H9 (cell line): ENCODE measurements around the gene SCN4A. TPM values are rescaled to one million over a fixed set of nuclear protein-coding genes. Genes with fewer than 3 reads are reported as not detected.

Source experiments
- DNase-seq: peaks from one replicate; pipeline ENCODE4 v3.0.0-alpha.2; 2017
- H2AFZ ChIP-seq: one replicate; pipeline ENCODE4 v1.6.1; 2013; ENCODE audit warnings: mild to moderate bottlenecking, low read length, control low read depth, moderate library complexity
- H2AK5ac ChIP-seq: 2 replicates; pipeline ENCODE4 v1.6.1; 2013; ENCODE audit warnings: low read length, control low read depth, mixed read lengths; ENCODE audit not compliant: insufficient read length
- H2BK120ac ChIP-seq: one replicate; pipeline ENCODE4 v1.6.1; 2013; ENCODE audit warnings: low read depth, mild to moderate bottlenecking, low read length, control low read depth, inconsistent platforms; ENCODE audit not compliant: poor library complexity, severe bottlenecking
- H2BK12ac ChIP-seq: 2 replicates; pipeline ENCODE4 v1.6.1; 2013; ENCODE audit warnings: low read length, control low read depth, mixed read lengths, low read depth; ENCODE audit not compliant: insufficient read length
- H2BK15ac ChIP-seq: 2 replicates; pipeline ENCODE4 v1.6.1; 2013; ENCODE audit warnings: low read depth, low read length, control low read depth
- H2BK20ac ChIP-seq: one replicate; pipeline ENCODE4 v1.6.1; 2013; ENCODE audit warnings: low read depth, mild to moderate bottlenecking, low read length, control low read depth, inconsistent platforms; ENCODE audit not compliant: poor library complexity, severe bottlenecking
- H2BK5ac ChIP-seq: 2 replicates; pipeline ENCODE4 v1.6.1; 2013; ENCODE audit warnings: low read length, control low read depth, mixed read lengths; ENCODE audit not compliant: insufficient read length
- H3K14ac ChIP-seq: 2 replicates; pipeline ENCODE4 v1.6.1; 2013; ENCODE audit warnings: low read length, control low read depth; ENCODE audit not compliant: insufficient read depth
- H3K18ac ChIP-seq: 2 replicates; pipeline ENCODE4 v1.6.1; 2013; ENCODE audit warnings: low read depth, mild to moderate bottlenecking, mixed read lengths, low read length, control low read depth; ENCODE audit not compliant: insufficient read length
- H3K23ac ChIP-seq: 2 replicates; pipeline ENCODE4 v1.6.1; 2013; ENCODE audit warnings: low read length, control low read depth, mixed read lengths, low read depth; ENCODE audit not compliant: insufficient read length
- H3K23me2 ChIP-seq: 2 replicates; pipeline ENCODE4 v1.6.1; 2013; ENCODE audit warnings: low read depth, mild to moderate bottlenecking, mixed read lengths, low read length, control low read depth; ENCODE audit not compliant: insufficient read length, poor library complexity, severe bottlenecking
- H3K27ac ChIP-seq: 2 replicates; pipeline ENCODE4 v1.5.1; 2013; ENCODE audit warnings: low read length, control low read depth, mixed read lengths, low read depth; ENCODE audit not compliant: insufficient read length
- H3K27me3 ChIP-seq: 2 replicates; pipeline ENCODE4 v1.6.1; 2013; ENCODE audit warnings: low read length, control low read depth, inconsistent platforms; ENCODE audit not compliant: insufficient read depth
- H3K4ac ChIP-seq: 2 replicates; pipeline ENCODE4 v1.6.1; 2013; ENCODE audit warnings: low read depth, mild to moderate bottlenecking, control low read depth, inconsistent platforms, low read length, moderate library complexity
- H3K4me1 ChIP-seq: 2 replicates; pipeline ENCODE4 v1.6.1; 2013; ENCODE audit warnings: low read length, control low read depth, inconsistent platforms; ENCODE audit not compliant: insufficient read depth
- H3K4me2 ChIP-seq: 2 replicates; pipeline ENCODE4 v1.6.1; 2013; ENCODE audit warnings: low read length, control low read depth, mixed read lengths; ENCODE audit not compliant: insufficient read length, insufficient read depth
- H3K56ac ChIP-seq: 2 replicates; pipeline ENCODE4 v1.6.1; 2013; ENCODE audit warnings: low read depth, mild to moderate bottlenecking, mixed read lengths, low read length, control low read depth; ENCODE audit not compliant: insufficient read length
- H3K79me1 ChIP-seq: 2 replicates; pipeline ENCODE4 v1.6.1; 2013; ENCODE audit warnings: low read depth, mild to moderate bottlenecking, moderate library complexity, low read length, control low read depth, inconsistent platforms; ENCODE audit not compliant: insufficient read depth, poor library complexity, severe bottlenecking
- H3K79me2 ChIP-seq: 2 replicates; pipeline ENCODE4 v1.6.1; 2013; ENCODE audit warnings: low read length, control low read depth, inconsistent platforms; ENCODE audit not compliant: insufficient read depth
- H3K9ac ChIP-seq: 2 replicates; pipeline ENCODE4 v1.6.1; 2013; ENCODE audit warnings: low read length, control low read depth, mixed read lengths; ENCODE audit not compliant: insufficient read length; ENCODE audit errors: extremely low read depth
- H3K9me3 ChIP-seq: one replicate; pipeline ENCODE4 v1.6.1; 2013; ENCODE audit warnings: low read depth, low read length, inconsistent platforms; ENCODE audit not compliant: control insufficient read depth
- H3T11ph ChIP-seq: one replicate; pipeline ENCODE4 v1.6.1; 2013; ENCODE audit warnings: mild to moderate bottlenecking, low read length, control low read depth, inconsistent platforms
- H4K20me1 ChIP-seq: one replicate; pipeline ENCODE4 v1.6.1; 2013; ENCODE audit not compliant: control insufficient read depth, insufficient read length, insufficient read depth
- H4K5ac ChIP-seq: 2 replicates; pipeline ENCODE4 v1.6.1; 2013; ENCODE audit warnings: low read depth, mild to moderate bottlenecking, mixed read lengths, low read length, control low read depth; ENCODE audit not compliant: insufficient read length
- H4K8ac ChIP-seq: replicated peaks from 2 replicates; pipeline ENCODE4 v1.6.1; 2013; ENCODE audit warnings: low read length, control low read depth, mixed read lengths, low read depth; ENCODE audit not compliant: insufficient read length
- H4K91ac ChIP-seq: 2 replicates; pipeline ENCODE4 v1.6.1; 2013; ENCODE audit warnings: low read depth, mild to moderate bottlenecking, moderate library complexity, mixed read lengths, low read length, control low read depth; ENCODE audit not compliant: insufficient read length
- H3K27ac Mint-ChIP-seq, 3 experiments: 2 replicates in 2 of 3; 3 replicates in 1 of 3; pipeline ENCODE4 v1.8.0; 2020 to 2021; ENCODE audit warnings: mixed read lengths in 3 of 3, mild to moderate bottlenecking in 1 of 3, moderate library complexity in 1 of 3
- H3K27me3 Mint-ChIP-seq: 2 replicates; pipeline ENCODE4 v1.8.0; 2021; ENCODE audit warnings: low read depth, mild to moderate bottlenecking, moderate library complexity, mixed read lengths
- H3K36me3 Mint-ChIP-seq, 3 experiments: 2 replicates in 2 of 3; 3 replicates in 1 of 3; pipeline ENCODE4 v1.8.0; 2020 to 2021; ENCODE audit warnings: low read depth in 3 of 3, mixed read lengths in 3 of 3; ENCODE audit not compliant: insufficient read depth in 1 of 3
- H3K4me1 Mint-ChIP-seq, 2 experiments: 2 replicates each; pipeline ENCODE4 v1.8.0; 2020; ENCODE audit warnings: mixed read lengths in 2 of 2
- H3K4me3 Mint-ChIP-seq, 2 experiments: 2 replicates in 1 of 2; 3 replicates in 1 of 2; pipeline ENCODE4 v1.8.0; 2020 to 2021; ENCODE audit warnings: mild to moderate bottlenecking in 2 of 2, mixed read lengths in 2 of 2, moderate library complexity in 1 of 2
- H3K9me3 Mint-ChIP-seq, 2 experiments: 2 replicates in 1 of 2; 3 replicates in 1 of 2; pipeline ENCODE4 v1.8.0; 2020; ENCODE audit warnings: mild to moderate bottlenecking in 2 of 2, mixed read lengths in 2 of 2, moderate library complexity in 1 of 2
- WGBS: extraction: QIAGEN DNeasy Blood & Tissue Kit; methylation state at CpG from one replicate; pipeline ENCODE4 v1.1.7; 2013; ENCODE audit warnings: missing lambda C conversion rate, low lambda C conversion rate, mixed read lengths; ENCODE audit not compliant: insufficient read length; ENCODE audit errors: extremely low coverage; 5-methylcytosine and 5-hydroxymethylcytosine counted together
- total RNA-seq: library from RNA; stranded (reverse); gene quantifications from 2 replicates; pipeline ENCODE4 v1.2.1, GENCODE V29; 2021
- TF ChIP-seq, protein P1 (sequence below): fragments of 200-600 bp; sonication (generic); conservative IDR thresholded peaks from 3 replicates; pipeline ENCODE4 v1.8.0; 2021; ENCODE audit warnings: antibody characterized with exemption, mild to moderate bottlenecking

Gene SCN4A
- total RNA-seq, 1 experiment from 2014 or later = 5.8 TPM

DNA sequence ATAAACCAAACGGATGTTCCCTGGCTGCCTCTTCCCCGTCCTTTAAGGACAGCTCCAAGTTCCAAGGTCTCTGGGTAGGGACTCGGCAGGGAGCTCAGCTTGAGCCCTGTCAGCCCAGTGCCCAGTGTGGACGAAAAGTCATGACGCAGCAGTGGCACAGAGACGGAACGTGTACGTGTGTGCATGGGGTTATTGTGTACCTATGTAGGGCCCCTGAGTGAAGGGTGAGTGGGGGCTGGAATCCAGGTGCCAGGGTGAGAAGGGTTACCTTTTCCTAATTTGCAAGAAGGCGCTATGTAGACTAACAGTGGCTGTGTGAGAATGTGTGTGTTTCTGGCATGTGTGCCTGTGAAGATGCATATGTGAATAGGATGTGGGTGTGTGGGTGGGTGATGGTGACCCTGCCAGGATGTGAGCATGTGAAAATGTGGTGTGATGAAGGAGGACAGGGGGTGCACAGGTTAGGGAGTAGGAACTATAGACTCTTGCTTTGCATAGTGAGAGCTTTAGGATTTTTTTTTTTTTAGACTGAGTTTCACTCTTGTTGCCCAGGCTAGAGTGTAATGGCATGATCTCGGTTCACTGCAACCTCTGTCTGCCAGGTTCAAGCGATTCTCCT lies 6.0 kb downstream of the SCN4A start:
- H2AFZ ChIP-seq = no peak overlapping the region
- no peak overlapping the region for H4K91ac ChIP-seq
- no peak overlapping the region for H3K18ac ChIP-seq
- TF ChIP-seq, protein P1, sequence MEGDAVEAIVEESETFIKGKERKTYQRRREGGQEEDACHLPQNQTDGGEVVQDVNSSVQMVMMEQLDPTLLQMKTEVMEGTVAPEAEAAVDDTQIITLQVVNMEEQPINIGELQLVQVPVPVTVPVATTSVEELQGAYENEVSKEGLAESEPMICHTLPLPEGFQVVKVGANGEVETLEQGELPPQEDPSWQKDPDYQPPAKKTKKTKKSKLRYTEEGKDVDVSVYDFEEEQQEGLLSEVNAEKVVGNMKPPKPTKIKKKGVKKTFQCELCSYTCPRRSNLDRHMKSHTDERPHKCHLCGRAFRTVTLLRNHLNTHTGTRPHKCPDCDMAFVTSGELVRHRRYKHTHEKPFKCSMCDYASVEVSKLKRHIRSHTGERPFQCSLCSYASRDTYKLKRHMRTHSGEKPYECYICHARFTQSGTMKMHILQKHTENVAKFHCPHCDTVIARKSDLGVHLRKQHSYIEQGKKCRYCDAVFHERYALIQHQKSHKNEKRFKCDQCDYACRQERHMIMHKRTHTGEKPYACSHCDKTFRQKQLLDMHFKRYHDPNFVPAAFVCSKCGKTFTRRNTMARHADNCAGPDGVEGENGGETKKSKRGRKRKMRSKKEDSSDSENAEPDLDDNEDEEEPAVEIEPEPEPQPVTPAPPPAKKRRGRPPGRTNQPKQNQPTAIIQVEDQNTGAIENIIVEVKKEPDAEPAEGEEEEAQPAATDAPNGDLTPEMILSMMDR = no peak
- H3K4me1 ChIP-seq = no peaks in the 10 kb centered on the region
- Mint-ChIP-seq H3K4me3 (no peak overlapping the region), H3K4me1 (peaks cover 10% of the 10 kb centered on the region in 2 experiments), H3K9me3 (no peaks in the 10 kb centered on the region; a peak in 1 of 5 replicates), H3K27me3 (peaks cover 4% of the 10 kb centered on the region; the same call in 1 of the 2 replicates), H3K27ac (no peak overlapping the region), H3K36me3 (no peaks in the 10 kb centered on the region)
- H4K8ac ChIP-seq = no peak overlapping the region
- H3T11ph ChIP-seq = no peak overlapping the region
- H3K79me2 ChIP-seq = no peaks in the 10 kb centered on the region
- no peak overlapping the region for H2BK120ac ChIP-seq
- H2BK12ac ChIP-seq = no peak overlapping the region
- no peak overlapping the region for H2BK5ac ChIP-seq
- no peak overlapping the region for H2BK20ac ChIP-seq
- no peak overlapping the region for H2AK5ac ChIP-seq
- DNase-seq = no peak
- no peak overlapping the region for H3K23ac ChIP-seq
- no peak overlapping the region for H3K14ac ChIP-seq
- no peak overlapping the region for H3K27ac ChIP-seq
- H3K79me1 ChIP-seq = no peaks in the 10 kb centered on the region
- H4K20me1 ChIP-seq = no peaks in the 10 kb centered on the region
- H3K56ac ChIP-seq = no peak overlapping the region
- H3K23me2 ChIP-seq = peaks cover 3% of the 10 kb centered on the region
- H3K9me3 ChIP-seq = no peaks in the 10 kb centered on the region
- H4K5ac ChIP-seq = no peak overlapping the region
- WGBS = no CpG with 5 or more reads among the region's 11 CpGs
- no peaks in the 10 kb centered on the region for H3K27me3 ChIP-seq
- H3K9ac ChIP-seq = no peak overlapping the region
- no peak overlapping the region for H2BK15ac ChIP-seq
- H3K4me2 ChIP-seq = no peak overlapping the region
- H3K4ac ChIP-seq = no peak overlapping the region
